ENCODE results near the gene CRKL. TPM values are rescaled to one million over a fixed set of nuclear protein-coding genes. Genes with fewer than 3 reads are reported as not detected.

Gene CRKL
- total RNA-seq, 1 donor from 2014 or later, result 46.1 TPM

- DNase-seq (ENCODE audit: low spot score), result no peak
Observed at GRCh38 chr22:20951151-20951931, 34.1 kb downstream of the CRKL start.

GRCh38 chr22:20951932-20952380, 34.7 kb downstream of the CRKL start:
- DNase-seq (ENCODE audit: low spot score), result no peak

GRCh38 chr22:20952544-20953341, 35.5 kb downstream of the CRKL start:
- no peak for DNase-seq (ENCODE audit: low spot score)

- no peak for DNase-seq (ENCODE audit: low spot score)
Observed at GRCh38 chr22:20953342-20953608, 36.1 kb downstream of the CRKL start.

- no peak for DNase-seq (ENCODE audit: low spot score)
Observed at GRCh38 chr22:20953668-20954500, 36.7 kb downstream of the CRKL start.

GRCh38 chr22:20955548-20955947, 38.3 kb downstream of the CRKL start:
- DNase-seq (ENCODE audit: low spot score), result no peak

- DNase-seq (ENCODE audit: low spot score), result no peak
Observed at GRCh38 chr22:20956258-20957101, 39.3 kb downstream of the CRKL start.

- DNase-seq (ENCODE audit: low spot score), result no peak
Observed at GRCh38 chr22:20957102-20957682, 40.0 kb downstream of the CRKL start.

- DNase-seq (ENCODE audit: low spot score), result no peak
Observed at GRCh38 chr22:20957683-20958431, 40.6 kb downstream of the CRKL start.

- no peak for DNase-seq (ENCODE audit: low spot score)
Observed at GRCh38 chr22:20959578-20960461, 42.6 kb downstream of the CRKL start.

- no peak for DNase-seq (ENCODE audit: low spot score)
Observed at GRCh38 chr22:20960609-20961008, 43.4 kb downstream of the CRKL start.

- no peak for DNase-seq (ENCODE audit: low spot score)
Observed at GRCh38 chr22:20962491-20962945, 45.3 kb downstream of the CRKL start.

GRCh38 chr22:20963201-20964052, 46.2 kb downstream of the CRKL start:
- no peak for DNase-seq (ENCODE audit: low spot score)

GRCh38 chr22:20964090-20964798, 47.0 kb downstream of the CRKL start:
- no peak for DNase-seq (ENCODE audit: low spot score)

GRCh38 chr22:20964799-20965103, 47.5 kb downstream of the CRKL start:
- no peak for DNase-seq (ENCODE audit: low spot score)

- DNase-seq (ENCODE audit: low spot score), result no peak
Observed at GRCh38 chr22:20965104-20965887, 48.1 kb downstream of the CRKL start.
